ENCODE measurements around the gene STX1A.

DNA sequence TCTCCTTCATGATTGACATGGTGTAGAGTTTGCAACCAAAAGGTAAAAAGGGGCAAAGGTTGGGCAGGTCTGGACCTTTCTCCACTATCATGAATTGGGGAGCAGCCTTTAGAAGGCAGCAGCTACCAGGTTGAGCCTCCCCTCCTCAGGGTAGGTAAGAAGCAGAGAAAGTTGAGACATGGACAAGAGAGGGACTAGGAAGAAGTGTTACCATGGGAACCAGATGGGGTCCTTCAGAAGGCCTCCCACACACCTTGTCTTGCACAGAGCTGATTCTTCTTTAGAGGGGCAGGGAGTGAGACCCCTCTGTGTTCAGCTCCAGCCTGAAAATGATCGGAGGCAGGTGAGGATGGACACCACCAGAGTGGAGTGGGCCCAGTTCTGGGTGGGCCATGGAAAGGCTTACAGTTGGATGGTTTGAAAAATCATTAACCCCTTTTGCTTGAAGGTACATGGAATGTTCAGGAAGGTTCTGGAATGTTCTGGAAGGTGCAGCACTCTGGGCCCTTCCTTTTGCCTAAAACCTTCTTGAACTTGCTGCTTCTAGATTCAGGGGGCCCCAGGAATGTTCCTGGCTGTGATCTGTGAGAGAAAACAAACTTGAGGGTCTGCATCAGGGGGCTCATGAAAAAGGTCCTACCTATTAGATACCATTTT is 44.9 kb downstream of the STX1A start:
- TF ChIP-seq CHD1 (IDR thresholded peaks at IDR 0.05; ENCODE audit: low read depth, low read length) = no peak
- no peak for TF ChIP-seq CTCF (conservative IDR thresholded peaks at IDR 0.05; ENCODE audit: low read depth, low read length)
- TF ChIP-seq POLR2A (IDR thresholded peaks at IDR 0.05; ENCODE audit: low read depth, low read length) = no peak
- TF ChIP-seq BHLHE40 (IDR thresholded peaks at IDR 0.05; ENCODE audit: low read depth, low read length) = no peak
- TF ChIP-seq, protein P1, sequence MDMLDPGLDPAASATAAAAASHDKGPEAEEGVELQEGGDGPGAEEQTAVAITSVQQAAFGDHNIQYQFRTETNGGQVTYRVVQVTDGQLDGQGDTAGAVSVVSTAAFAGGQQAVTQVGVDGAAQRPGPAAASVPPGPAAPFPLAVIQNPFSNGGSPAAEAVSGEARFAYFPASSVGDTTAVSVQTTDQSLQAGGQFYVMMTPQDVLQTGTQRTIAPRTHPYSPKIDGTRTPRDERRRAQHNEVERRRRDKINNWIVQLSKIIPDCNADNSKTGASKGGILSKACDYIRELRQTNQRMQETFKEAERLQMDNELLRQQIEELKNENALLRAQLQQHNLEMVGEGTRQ (IDR thresholded peaks at IDR 0.05; ENCODE audit: low read depth, low read length) = no peak
- TF ChIP-seq ELK1 (IDR thresholded peaks at IDR 0.05; ENCODE audit: borderline replicate concordance, low read depth, low read length) = no peak
